Fibroblast of lung (primary cell): ENCODE measurements around the gene FHIP1A. TPM values are rescaled to one million over a fixed set of nuclear protein-coding genes. Genes with fewer than 3 reads are reported as not detected.
"Not testable (repeated sequence)": the region's sequence is repeated elsewhere in the genome, so short reads cannot be mapped to it uniquely, and the experiment has no call there.

ENCODE experiments used
- DNase-seq, 2 donors: peaks; one replicate each; pipeline versions ENCODE4 v3.0.0 to v3.0.0-alpha.2; 2010; ENCODE audit warnings: low read depth in 2 of 2
- H2AFZ ChIP-seq: 2 replicates; pipeline ENCODE4 v1.5.1; 2012; ENCODE audit warnings: low read length, control low read depth, inconsistent platforms
- H3K27ac ChIP-seq: 2 replicates; pipeline ENCODE4 v1.5.1; 2011; ENCODE audit warnings: low read length, control low read depth; ENCODE audit not compliant: insufficient read depth
- H3K27me3 ChIP-seq: 2 replicates; pipeline ENCODE4 v1.5.1; 2011; ENCODE audit warnings: mild to moderate bottlenecking, low read length; ENCODE audit not compliant: control insufficient read depth, insufficient read depth
- H3K36me3 ChIP-seq: 2 replicates; pipeline ENCODE4 v1.5.1; 2011; ENCODE audit warnings: low read length; ENCODE audit not compliant: control insufficient read depth, insufficient read depth
- H3K4me1 ChIP-seq: 2 replicates; pipeline ENCODE4 v1.5.1; 2011; ENCODE audit warnings: low read length; ENCODE audit not compliant: control insufficient read depth, insufficient read depth; ENCODE audit errors: extremely low read depth
- H3K4me2 ChIP-seq: 2 replicates; pipeline ENCODE4 v1.5.1; 2011; ENCODE audit warnings: low read length, control low read depth; ENCODE audit not compliant: insufficient read depth; ENCODE audit errors: extremely low read depth
- H3K4me3 ChIP-seq, 4 experiments: fragments of 200-600 bp in 1 of 4; sonication (generic) in 1 of 4; replicated peaks in 1 of 4; 2 replicates each; pipeline ENCODE4 v1.5.1; 2011 to 2016; ENCODE audit warnings: low read length in 4 of 4, low read depth in 3 of 4, mild to moderate bottlenecking in 3 of 4, control low read depth in 2 of 4, inconsistent platforms in 1 of 4, mixed read lengths in 1 of 4; ENCODE audit not compliant: insufficient read depth in 1 of 4; ENCODE audit errors: control extremely low read depth in 1 of 4
- H3K79me2 ChIP-seq: 2 replicates; pipeline ENCODE4 v1.5.1; 2012; ENCODE audit warnings: mild to moderate bottlenecking, low read length, inconsistent platforms; ENCODE audit not compliant: control insufficient read depth, insufficient read depth
- H3K9ac ChIP-seq: 2 replicates; pipeline ENCODE4 v1.5.1; 2011; ENCODE audit warnings: mild to moderate bottlenecking, low read length, control low read depth; ENCODE audit not compliant: insufficient read depth
- H3K9me3 ChIP-seq: 2 replicates; pipeline ENCODE4 v1.5.1; 2012; ENCODE audit warnings: low read depth, low read length; ENCODE audit not compliant: control insufficient read depth, insufficient read depth
- H4K20me1 ChIP-seq: 2 replicates; pipeline ENCODE4 v1.5.1; 2011; ENCODE audit warnings: low read length; ENCODE audit not compliant: control insufficient read depth, insufficient read depth; ENCODE audit errors: extremely low read depth
- CTCF ChIP-seq, 2 donors: IDR thresholded peaks in 1 of 2; conservative IDR thresholded peaks in 1 of 2; 1 replicate in 1 of 2; 2 replicates in 1 of 2; pipeline ENCODE4 v1.5.1; 2011 to 2012; ENCODE audit warnings: low read length in 2 of 2, control low read depth in 1 of 2, inconsistent platforms in 1 of 2, low read depth in 1 of 2, mild to moderate bottlenecking in 1 of 2
- EZH2 ChIP-seq: IDR thresholded peaks from 2 replicates; pipeline ENCODE4 v1.5.1; 2012; ENCODE audit warnings: low read length, control low read depth, mild to moderate bottlenecking; ENCODE audit errors: missing control alignments
- polyA plus RNA-seq, 2 donors: library from polyadenylated mRNA; depleted of rRNA in 1 of 2; stranded (reverse) in 1 of 2; unstranded in 1 of 2; fragments of >200 nt; gene quantifications; 2 replicates each; pipeline ENCODE4 v1.2.1, GENCODE V29; 2011 to 2012; ENCODE audit warnings: missing spikeins in 1 of 2
- total RNA-seq: library from RNA; depleted of rRNA; stranded (reverse); fragments of >200 nt; gene quantifications from 2 replicates; pipeline ENCODE4 v1.2.1, GENCODE V29; 2014

Gene FHIP1A
- total and polyA plus RNA-seq, 2 donors (not counting 1 experiment from before 2014, with no cell fraction given) = under 0.01 to 0.09 TPM

- no peaks in the 10 kb centered on the region for H3K9me3 ChIP-seq
- no peaks in the 10 kb centered on the region for H3K79me2 ChIP-seq
- H3K4me2 ChIP-seq = no peak overlapping the region
- no peak overlapping the region for H3K4me3 ChIP-seq
- TF ChIP-seq CTCF (conservative IDR thresholded peaks at IDR 0.05 in 1 of 2, IDR thresholded peaks at IDR 0.05 in 1 of 2; ENCODE audit: low read depth in 1 of 2, low read length in 2 of 2) = no peak
- no peak for TF ChIP-seq EZH2
- DNase-seq = no peak
- no peaks in the 10 kb centered on the region for H4K20me1 ChIP-seq
- no peak overlapping the region for H2AFZ ChIP-seq
- no peaks in the 10 kb centered on the region for H3K36me3 ChIP-seq
- H3K27me3 ChIP-seq = peaks cover 10% of the 10 kb centered on the region
- H3K9ac ChIP-seq = no peak overlapping the region
- no peaks in the 10 kb centered on the region for H3K4me1 ChIP-seq
- H3K27ac ChIP-seq = no peak overlapping the region
Measured at GRCh38 chr4:151403656-151404055, 5.3 kb upstream of the FHIP1A start.

GRCh38 chr4:151404802-151405201 is 4.2 kb upstream of the FHIP1A start:
- not testable (repeated sequence) for H3K4me2 ChIP-seq, H3K9me3 ChIP-seq, H3K4me3 ChIP-seq, H3K27ac ChIP-seq, H3K4me1 ChIP-seq, H4K20me1 ChIP-seq, H2AFZ ChIP-seq, DNase-seq, H3K79me2 ChIP-seq, H3K9ac ChIP-seq, H3K36me3 ChIP-seq
- peaks cover 16% of the 10 kb centered on the region for H3K27me3 ChIP-seq

- H3K9me3 ChIP-seq = no peaks in the 10 kb centered on the region
- peaks cover 23% of the 10 kb centered on the region for H3K27me3 ChIP-seq
- no peak overlapping the region for H3K27ac ChIP-seq
- H2AFZ ChIP-seq = no peak overlapping the region
- H3K4me1 ChIP-seq = peaks cover 2% of the 10 kb centered on the region
- H3K4me3 ChIP-seq = no peak overlapping the region
- H4K20me1 ChIP-seq = no peaks in the 10 kb centered on the region
- DNase-seq = no peak
- TF ChIP-seq EZH2 (no peak), CTCF (conservative IDR thresholded peaks at IDR 0.05 in 1 of 2, IDR thresholded peaks at IDR 0.05 in 1 of 2; ENCODE audit: low read depth in 1 of 2, low read length in 2 of 2) (no peak)
- no peak overlapping the region for H3K4me2 ChIP-seq
- no peak overlapping the region for H3K9ac ChIP-seq
- no peaks in the 10 kb centered on the region for H3K36me3 ChIP-seq
- H3K79me2 ChIP-seq = no peaks in the 10 kb centered on the region
Measured at GRCh38 chr4:151407018-151407417, 2.0 kb upstream of the FHIP1A start.
